Measurements from ENCODE around the gene GM2A. TPM values are rescaled to one million over a fixed set of nuclear protein-coding genes. Genes with fewer than 3 reads are reported as not detected.
A peak's percentile ranks its signal among the peaks of the same experiment; 100 is the strongest.
"Not testable (repeated sequence)": the region's sequence is repeated elsewhere in the genome, so short reads cannot be mapped to it uniquely, and the experiment has no call there.

GM2A gene
- total and polyA plus RNA-seq, 9 donors, result 14.7 to 52.8 (median 28.6) TPM

DNA sequence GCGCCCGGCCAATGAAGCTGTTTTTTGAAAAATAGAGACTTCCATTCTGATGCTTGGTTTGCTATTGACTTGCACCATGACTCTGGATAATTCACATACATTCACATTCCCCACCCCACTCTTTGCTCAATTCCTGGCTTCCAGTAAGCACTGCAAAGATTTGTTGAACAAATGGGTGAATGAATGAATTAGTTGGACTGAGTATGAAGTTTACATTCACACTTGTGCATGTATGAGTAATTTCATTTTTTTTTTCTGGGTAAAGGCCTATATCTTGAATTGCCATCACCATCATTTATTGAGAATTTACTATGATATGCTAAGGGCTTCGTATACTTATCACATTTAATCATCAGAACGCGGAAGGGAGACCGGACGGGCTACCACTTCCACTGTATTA, 15.3 kb upstream of the GM2A start:
- intact Hi-C loops (cut with DNase I), result loop anchor here in 2 of 4 donors (2.0 to 10.0 kb wide), 6 partner anchors 63 to 235 kb away; no protein-coding TSS in a partner anchor
- Histone ChIP-seq H3K36me3 (no peaks in the 10 kb centered on the region), H3K27me3 (no peaks in the 10 kb centered on the region), H3K9me3 (no peaks in the 10 kb centered on the region), H3K4me3 (no peak overlapping the region), H3K27ac (peak overlapping the region in 1 of 2 donors; percentile 52), H3K4me1 (ENCODE audit: insufficient read depth) (peaks cover 12% of the 10 kb centered on the region)
- DNase-seq, result no peak
- WGBS, 3 donors, result 77 to 82% (median 82%) methylated on average over 7 of the region's 7 CpGs
- TF ChIP-seq EP300 (IDR thresholded peaks at IDR 0.05), result no peak
- TF ChIP-seq, protein P1, sequence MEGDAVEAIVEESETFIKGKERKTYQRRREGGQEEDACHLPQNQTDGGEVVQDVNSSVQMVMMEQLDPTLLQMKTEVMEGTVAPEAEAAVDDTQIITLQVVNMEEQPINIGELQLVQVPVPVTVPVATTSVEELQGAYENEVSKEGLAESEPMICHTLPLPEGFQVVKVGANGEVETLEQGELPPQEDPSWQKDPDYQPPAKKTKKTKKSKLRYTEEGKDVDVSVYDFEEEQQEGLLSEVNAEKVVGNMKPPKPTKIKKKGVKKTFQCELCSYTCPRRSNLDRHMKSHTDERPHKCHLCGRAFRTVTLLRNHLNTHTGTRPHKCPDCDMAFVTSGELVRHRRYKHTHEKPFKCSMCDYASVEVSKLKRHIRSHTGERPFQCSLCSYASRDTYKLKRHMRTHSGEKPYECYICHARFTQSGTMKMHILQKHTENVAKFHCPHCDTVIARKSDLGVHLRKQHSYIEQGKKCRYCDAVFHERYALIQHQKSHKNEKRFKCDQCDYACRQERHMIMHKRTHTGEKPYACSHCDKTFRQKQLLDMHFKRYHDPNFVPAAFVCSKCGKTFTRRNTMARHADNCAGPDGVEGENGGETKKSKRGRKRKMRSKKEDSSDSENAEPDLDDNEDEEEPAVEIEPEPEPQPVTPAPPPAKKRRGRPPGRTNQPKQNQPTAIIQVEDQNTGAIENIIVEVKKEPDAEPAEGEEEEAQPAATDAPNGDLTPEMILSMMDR (IDR thresholded peaks at IDR 0.05), result no peak
- TF ChIP-seq POLR2A (IDR thresholded peaks at IDR 0.05), result no peak

DNA sequence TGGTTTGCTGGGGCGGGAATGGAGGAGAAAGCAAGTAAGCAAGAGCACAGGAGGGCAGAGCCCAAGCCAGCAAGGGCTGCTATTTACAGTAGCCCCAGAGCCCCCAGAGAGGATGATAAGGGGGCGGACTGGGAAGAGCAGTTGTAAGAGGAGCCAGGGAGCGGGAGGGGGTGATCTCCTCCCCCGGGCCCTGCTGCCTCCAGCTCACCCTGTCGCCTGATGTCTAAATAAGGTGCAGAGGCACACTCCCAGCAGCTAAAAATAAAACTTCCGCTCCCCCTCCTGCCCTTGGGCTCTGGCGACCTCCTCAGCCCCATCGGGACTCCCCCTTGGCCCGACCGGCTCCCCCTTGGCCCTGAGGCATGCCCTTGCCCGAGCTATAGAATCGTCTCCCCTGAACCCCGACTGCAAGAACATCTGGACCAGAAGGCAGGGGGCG, 14.7 kb upstream of the GM2A start:
- H3K36me3 ChIP-seq, result no peaks in the 10 kb centered on the region
- H3K27me3 ChIP-seq, result no peaks in the 10 kb centered on the region
- peak; percentile 55 to 68 (median 61) for DNase-seq
- 6 to 23% (median 10%) methylated on average over 14 of the region's 14 CpGs for WGBS, 3 donors
- H3K4me3 ChIP-seq, result peak overlapping the region; percentile 27
- H3K9me3 ChIP-seq, result no peaks in the 10 kb centered on the region
- peaks cover 12% of the 10 kb centered on the region for H3K4me1 ChIP-seq (ENCODE audit: insufficient read depth)
- no peak for TF ChIP-seq POLR2A (IDR thresholded peaks at IDR 0.05)
- TF ChIP-seq EP300 (IDR thresholded peaks at IDR 0.05), result no peak
- intact Hi-C loops (cut with DNase I), result loop anchor here in 2 of 4 donors (2.0 to 10.0 kb wide), 6 partner anchors 64 to 236 kb away; no protein-coding TSS in a partner anchor
- peak overlapping the region in 1 of 2 donors; percentile 52 for H3K27ac ChIP-seq

DNA sequence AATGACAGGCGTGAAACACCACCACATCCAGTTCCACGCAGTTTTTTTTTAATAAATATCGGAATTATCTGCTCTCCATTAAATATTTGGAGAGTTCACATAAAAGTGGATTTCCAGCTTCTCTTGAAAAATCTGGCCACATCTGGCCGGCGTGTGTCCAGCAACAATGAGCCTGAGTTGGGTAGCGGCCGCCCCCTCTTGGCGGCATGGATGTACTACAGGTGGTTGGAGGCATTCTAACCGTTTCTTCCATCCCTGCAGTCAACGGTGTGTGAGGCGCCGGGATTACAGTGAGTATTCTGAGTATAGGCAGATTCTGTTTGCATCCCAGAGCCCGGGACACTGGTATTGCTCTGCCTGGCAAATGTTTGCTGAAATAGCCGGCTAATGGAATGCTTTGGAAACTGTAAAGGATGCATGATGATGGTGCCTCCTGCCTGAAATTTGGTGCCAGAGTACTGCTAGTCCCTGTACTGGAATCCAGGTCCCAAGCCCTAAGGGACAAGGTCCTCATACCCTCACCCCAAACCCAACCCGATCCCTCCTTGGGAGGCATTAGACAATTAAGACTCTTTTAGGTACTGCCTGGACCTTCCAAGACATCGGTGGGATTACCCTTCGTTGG, 13.6 kb upstream of the GM2A start:
- TF ChIP-seq EP300 (IDR thresholded peaks at IDR 0.05) (no peak), POLR2A (IDR thresholded peaks at IDR 0.05) (no peak)
- TF ChIP-seq, protein P1 (IDR thresholded peaks at IDR 0.05), result peak; percentile 61 to 85 (median 78)
- intact Hi-C loops (cut with DNase I), result loop anchor here in 2 of 4 donors (2.0 to 10.0 kb wide), 6 partner anchors 65 to 237 kb away; no protein-coding TSS in a partner anchor
- 16 to 64% (median 18%) methylated on average over 17 of the region's 17 CpGs for WGBS, 3 donors
- H3K36me3 ChIP-seq, result no peaks in the 10 kb centered on the region
- H3K27ac ChIP-seq, result peak overlapping the region in 1 of 2 donors; percentile 52
- peak; percentile 81 to 91 (median 89) for DNase-seq
- no peaks in the 10 kb centered on the region for H3K27me3 ChIP-seq
- H3K4me1 ChIP-seq (ENCODE audit: insufficient read depth), result peaks cover 7% of the 10 kb centered on the region
- H3K4me3 ChIP-seq, result peak overlapping the region; percentile 27
- no peaks in the 10 kb centered on the region for H3K9me3 ChIP-seq

DNA sequence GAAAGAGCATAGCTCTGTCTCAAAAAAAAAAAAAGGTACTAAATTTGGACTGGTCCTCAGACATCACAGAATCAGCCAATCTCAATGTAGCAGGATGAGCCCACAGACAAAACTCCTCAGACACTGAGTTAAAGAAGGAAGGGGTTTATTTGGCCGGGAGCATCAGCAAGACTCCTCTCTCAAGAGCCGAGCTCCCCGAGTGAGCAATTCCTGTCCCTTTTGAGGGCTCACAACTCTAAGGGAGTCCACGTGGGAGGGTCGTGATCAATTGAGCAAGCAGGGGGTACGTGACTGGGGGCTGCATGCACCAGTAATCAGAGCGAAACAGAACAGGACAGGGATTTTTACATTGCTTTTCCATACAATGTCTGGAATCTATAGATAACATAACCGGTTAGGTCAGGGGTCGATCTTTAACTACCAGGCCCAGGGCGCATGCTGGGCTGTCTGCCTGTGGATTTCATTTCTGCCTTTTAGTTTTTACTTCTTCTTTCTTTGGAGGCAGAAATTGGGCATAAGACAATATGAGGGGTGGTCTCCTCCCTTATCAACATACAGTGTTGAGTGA, 12.6 kb upstream of the GM2A start:
- DNase-seq; H3K4me1 ChIP-seq (ENCODE audit: insufficient read depth); intact Hi-C loops (cut with DNase I); H3K4me3 ChIP-seq; H3K27me3 ChIP-seq; H3K36me3 ChIP-seq; H3K9me3 ChIP-seq; H3K27ac ChIP-seq: not testable (repeated sequence)
- 88 to 91% (median 89%) methylated on average over 10 of the region's 10 CpGs for WGBS, 3 donors

DNA sequence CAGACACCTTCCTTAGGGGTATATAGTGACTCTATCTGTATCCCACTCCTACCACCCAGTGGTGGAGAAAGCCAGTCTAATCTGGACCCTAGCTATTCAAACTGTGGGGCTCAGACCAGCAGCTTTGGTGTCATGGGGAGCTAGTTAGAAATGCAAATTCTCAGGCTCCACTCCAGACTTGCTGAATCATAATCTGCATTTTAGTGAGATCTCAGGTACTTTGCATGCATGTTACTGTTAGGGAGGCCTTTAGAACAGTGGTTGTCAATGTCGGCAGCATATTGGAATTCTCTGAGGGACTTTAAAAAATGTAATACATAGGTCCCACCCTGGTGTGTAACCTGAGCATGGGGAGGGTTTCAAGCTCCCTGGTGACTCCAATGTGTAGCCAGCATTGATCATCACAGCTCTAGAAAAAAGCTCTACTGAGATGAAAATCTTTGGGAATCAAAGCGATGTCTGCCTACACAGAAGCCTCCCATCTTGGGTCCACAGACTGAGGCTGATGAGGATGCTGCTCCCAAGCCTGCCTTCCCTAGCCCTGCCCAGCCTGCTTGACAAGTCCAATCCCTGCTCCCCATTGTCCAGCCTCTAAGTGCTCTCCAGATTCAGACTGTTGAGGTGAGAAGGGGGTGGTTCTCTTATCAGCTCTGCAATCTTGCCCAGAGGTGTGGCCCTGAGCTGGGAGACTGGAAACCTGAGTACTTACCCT, 11.9 kb upstream of the GM2A start:
- H3K4me3 ChIP-seq, result no peak overlapping the region
- no peak overlapping the region for H3K27ac ChIP-seq
- 80 to 92% (median 90%) methylated on average over 2 of the region's 2 CpGs for WGBS, 3 donors
- H3K9me3 ChIP-seq, result no peaks in the 10 kb centered on the region
- no peaks in the 10 kb centered on the region for H3K36me3 ChIP-seq
- H3K27me3 ChIP-seq, result no peaks in the 10 kb centered on the region
- no peak for DNase-seq
- intact Hi-C loops (cut with DNase I), result no loop called here
- peaks cover 3% of the 10 kb centered on the region for H3K4me1 ChIP-seq (ENCODE audit: insufficient read depth)
- TF ChIP-seq, protein P1 (IDR thresholded peaks at IDR 0.05), result no peak
